Neuron (in vitro differentiated cells): Measurements from ENCODE around the gene CENPX.

Source experiments
- H2AFZ ChIP-seq: one replicate; pipeline ENCODE4 v1.6.1; 2013; ENCODE audit warnings: low read depth, mild to moderate bottlenecking, inconsistent platforms, low read length, moderate library complexity
- H3K27me3 ChIP-seq: one replicate; pipeline ENCODE4 v1.6.1; 2013; ENCODE audit warnings: low read length; ENCODE audit not compliant: insufficient read depth
- H3K36me3 ChIP-seq: one replicate; pipeline ENCODE4 v1.6.1; 2013; ENCODE audit warnings: low read length; ENCODE audit not compliant: insufficient read depth
- H3K4me1 ChIP-seq: one replicate; pipeline ENCODE4 v1.6.1; 2013; ENCODE audit warnings: low read length; ENCODE audit not compliant: insufficient read depth
- H3K4me3 ChIP-seq: 2 replicates; pipeline ENCODE4 v1.5.1; 2013; ENCODE audit warnings: mild to moderate bottlenecking, low read length, moderate library complexity
- H3K9me3 ChIP-seq: one replicate; pipeline ENCODE4 v1.6.1; 2013; ENCODE audit warnings: low read length

CENPX gene

GRCh38 chr17:82022310-82022980 lies at the start of gene CENPX:
CENPX (minus strand) TSS chr17:82022878; CDS start chr17:82022861, 17 bp downstream.
- H3K9me3 ChIP-seq = no peaks in the 10 kb centered on the region
- H3K4me1 ChIP-seq = peaks cover 25% of the 10 kb centered on the region
- peaks cover 4% of the 10 kb centered on the region for H3K36me3 ChIP-seq
- H3K27me3 ChIP-seq = no peaks in the 10 kb centered on the region
- H3K4me3 ChIP-seq = peak within 1 kb of the TSS; percentile 84
- peak within 1 kb of the TSS; percentile 58 for H2AFZ ChIP-seq

- no peaks in the 10 kb centered on the region for H3K36me3 ChIP-seq
- H2AFZ ChIP-seq = no peak overlapping the region
- no peak overlapping the region for H3K4me3 ChIP-seq
- H3K9me3 ChIP-seq = no peaks in the 10 kb centered on the region
- H3K4me1 ChIP-seq = peaks cover 4% of the 10 kb centered on the region
- H3K27me3 ChIP-seq = no peaks in the 10 kb centered on the region
Measured at GRCh38 chr17:82070611-82071010, 47.9 kb upstream of the CENPX start.

- Histone ChIP-seq H3K4me3 (peak within 1 kb of the TSS; percentile 80), H3K4me1 (peaks cover 10% of the 10 kb centered on the region), H3K36me3 (peaks cover 28% of the 10 kb centered on the region), H3K9me3 (no peaks in the 10 kb centered on the region), H3K27me3 (no peaks in the 10 kb centered on the region), H2AFZ (peak within 1 kb of the TSS; percentile 100)
Measured at GRCh38 chr17:82065638-82066303, 43.1 kb upstream of the CENPX start, which contains the start of gene DUS1L. DUS1L (minus strand) TSS chr17:82065804; CDS start chr17:82065059, 745 bp downstream.

GRCh38 chr17:82065193-82065637 lies 42.5 kb upstream of the CENPX start:
- peaks cover 10% of the 10 kb centered on the region for H3K4me1 ChIP-seq
- no peaks in the 10 kb centered on the region for H3K9me3 ChIP-seq
- H3K27me3 ChIP-seq = no peaks in the 10 kb centered on the region
- H2AFZ ChIP-seq = no peak overlapping the region
- peak overlapping the region; percentile 80 for H3K4me3 ChIP-seq
- H3K36me3 ChIP-seq = peaks cover 34% of the 10 kb centered on the region

GRCh38 chr17:82064433-82065192 lies 41.9 kb upstream of the CENPX start:
- H2AFZ ChIP-seq = no peak overlapping the region
- no peaks in the 10 kb centered on the region for H3K9me3 ChIP-seq
- no peaks in the 10 kb centered on the region for H3K27me3 ChIP-seq
- peak overlapping the region; percentile 80 for H3K4me3 ChIP-seq
- H3K4me1 ChIP-seq = peaks cover 10% of the 10 kb centered on the region
- H3K36me3 ChIP-seq = peaks cover 40% of the 10 kb centered on the region

GRCh38 chr17:82063424-82064415 lies 41.0 kb upstream of the CENPX start:
- H3K9me3 ChIP-seq = no peaks in the 10 kb centered on the region
- H3K4me3 ChIP-seq = peak overlapping the region; percentile 80
- no peaks in the 10 kb centered on the region for H3K27me3 ChIP-seq
- H3K4me1 ChIP-seq = peaks cover 10% of the 10 kb centered on the region
- H3K36me3 ChIP-seq = peaks cover 47% of the 10 kb centered on the region
- no peak overlapping the region for H2AFZ ChIP-seq

- Histone ChIP-seq H3K36me3 (peaks cover 51% of the 10 kb centered on the region), H2AFZ (no peak overlapping the region), H3K9me3 (no peaks in the 10 kb centered on the region), H3K4me3 (no peak overlapping the region), H3K27me3 (no peaks in the 10 kb centered on the region), H3K4me1 (peaks cover 10% of the 10 kb centered on the region)
Measured at GRCh38 chr17:82062984-82063368, 40.3 kb upstream of the CENPX start.

GRCh38 chr17:82062076-82062983 lies 39.7 kb upstream of the CENPX start:
- Histone ChIP-seq H3K36me3 (peaks cover 53% of the 10 kb centered on the region), H3K27me3 (no peaks in the 10 kb centered on the region), H3K4me1 (peaks cover 10% of the 10 kb centered on the region), H3K4me3 (no peak overlapping the region), H2AFZ (no peak overlapping the region), H3K9me3 (no peaks in the 10 kb centered on the region)

- Histone ChIP-seq H3K27me3 (no peaks in the 10 kb centered on the region), H3K36me3 (peaks cover 63% of the 10 kb centered on the region), H3K4me1 (peaks cover 10% of the 10 kb centered on the region), H3K4me3 (no peak overlapping the region), H2AFZ (no peak overlapping the region), H3K9me3 (no peaks in the 10 kb centered on the region)
Measured at GRCh38 chr17:82061047-82061925, 38.6 kb upstream of the CENPX start.

- Histone ChIP-seq H3K9me3 (no peaks in the 10 kb centered on the region), H3K27me3 (no peaks in the 10 kb centered on the region), H3K36me3 (peaks cover 70% of the 10 kb centered on the region), H3K4me1 (peaks cover 7% of the 10 kb centered on the region), H2AFZ (no peak overlapping the region), H3K4me3 (no peak overlapping the region)
Measured at GRCh38 chr17:82060614-82061013, 37.9 kb upstream of the CENPX start.

GRCh38 chr17:82060001-82060380 lies 37.3 kb upstream of the CENPX start:
- no peak overlapping the region for H2AFZ ChIP-seq
- no peaks in the 10 kb centered on the region for H3K27me3 ChIP-seq
- peaks cover 4% of the 10 kb centered on the region for H3K4me1 ChIP-seq
- peaks cover 75% of the 10 kb centered on the region for H3K36me3 ChIP-seq
- no peak overlapping the region for H3K4me3 ChIP-seq
- no peaks in the 10 kb centered on the region for H3K9me3 ChIP-seq
